NCI-H460 (cell line): ENCODE measurements around the gene FNBP1L. TPM values are rescaled to one million over a fixed set of nuclear protein-coding genes. Genes with fewer than 3 reads are reported as not detected.
"Not testable (repeated sequence)": the region's sequence is repeated elsewhere in the genome, so short reads cannot be mapped to it uniquely, and the experiment has no call there.

ENCODE experiments used
- DNase-seq: peaks from one replicate; pipeline ENCODE4 v3.0.0-alpha.2; 2016; ENCODE audit warnings: low read depth; ENCODE audit errors: extremely low read depth
- total RNA-seq: library from RNA; depleted of rRNA; stranded (reverse); fragments of >200 nt; shearing (Covaris generic); gene quantifications from 2 replicates; pipeline ENCODE4 v1.2.3, GENCODE V29; 2014

FNBP1L gene
- total RNA-seq, 1 experiment from 2014 or later: 24.4 TPM

DNA sequence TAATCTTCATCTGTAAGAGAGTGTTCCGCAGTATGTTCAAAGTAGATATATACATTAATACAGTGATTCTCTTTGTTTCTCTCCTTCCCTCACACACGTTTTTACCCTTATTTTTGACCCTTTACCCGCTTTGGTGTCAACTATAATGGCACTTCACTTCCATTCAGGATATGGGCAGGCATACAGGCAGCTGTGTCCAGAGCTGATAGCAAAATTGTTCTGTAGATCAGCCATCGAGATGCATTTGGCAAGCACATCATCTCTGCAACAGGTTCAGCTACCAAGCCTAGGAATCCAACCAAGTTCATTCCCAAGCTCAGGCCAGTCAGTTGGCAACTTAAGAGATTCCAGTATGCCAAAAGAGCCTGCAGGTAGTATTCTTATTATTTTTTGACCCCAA lies 74.8 kb downstream of the FNBP1L start:
- DNase-seq: no peak

DNA sequence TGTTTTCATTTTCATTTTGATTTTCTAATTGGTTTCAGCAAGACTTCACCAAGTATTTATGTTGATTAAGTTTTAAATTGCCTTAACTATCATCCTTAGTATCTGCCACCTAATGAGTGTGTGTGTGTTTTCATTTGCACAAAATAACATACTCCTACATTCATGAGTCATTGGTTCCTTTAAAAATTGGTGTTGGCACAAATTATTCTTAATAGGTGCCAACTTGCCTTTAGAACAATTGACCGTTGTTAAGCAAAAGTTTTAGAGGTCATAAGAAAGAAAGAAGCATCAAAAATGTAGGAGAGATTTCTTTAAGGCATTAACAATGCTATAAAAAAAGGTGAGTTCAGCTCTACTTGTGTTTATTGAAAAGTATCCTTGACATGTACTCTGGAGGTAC lies 77.5 kb downstream of the FNBP1L start:
- DNase-seq: no peak

DNA sequence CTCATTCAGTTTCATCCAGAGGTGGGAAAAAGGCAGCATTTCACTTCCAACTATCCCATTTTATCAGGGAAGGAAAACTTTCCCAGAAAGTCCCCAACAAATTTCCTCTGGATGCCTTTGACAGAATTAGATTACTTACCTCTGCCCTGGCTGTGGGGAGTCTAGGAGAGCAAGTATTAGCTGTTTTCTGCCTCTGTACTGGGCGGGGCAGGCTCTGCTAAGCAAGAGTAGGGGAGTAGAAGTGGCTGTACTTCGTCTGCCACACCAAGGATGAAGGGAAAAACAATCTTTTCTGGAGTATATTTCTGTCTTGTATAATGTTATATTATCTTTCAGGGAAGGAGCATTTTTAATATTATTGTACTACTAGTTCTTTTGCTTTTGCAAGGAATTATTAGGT lies 78.5 kb downstream of the FNBP1L start:
- no peak for DNase-seq

DNA sequence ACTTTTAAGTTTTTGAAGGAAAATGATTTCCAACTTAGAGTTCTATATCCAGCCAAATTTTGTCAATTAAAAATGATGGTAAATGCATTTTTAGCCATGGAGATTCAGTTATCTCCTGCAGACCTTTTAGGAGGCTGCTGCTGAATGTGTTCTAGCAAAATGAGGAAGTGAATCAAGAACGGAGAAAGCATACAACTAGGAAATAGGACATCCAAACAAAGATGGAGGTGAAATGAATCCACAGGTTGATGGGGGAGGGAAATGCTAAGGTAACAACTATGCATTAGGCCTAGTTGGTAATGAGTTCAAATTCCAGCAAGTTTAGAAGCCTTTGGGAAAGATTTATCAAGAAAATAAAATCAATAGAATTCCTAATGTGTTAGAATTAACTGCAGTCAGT lies 80.5 kb downstream of the FNBP1L start:
- DNase-seq: no peak

DNA sequence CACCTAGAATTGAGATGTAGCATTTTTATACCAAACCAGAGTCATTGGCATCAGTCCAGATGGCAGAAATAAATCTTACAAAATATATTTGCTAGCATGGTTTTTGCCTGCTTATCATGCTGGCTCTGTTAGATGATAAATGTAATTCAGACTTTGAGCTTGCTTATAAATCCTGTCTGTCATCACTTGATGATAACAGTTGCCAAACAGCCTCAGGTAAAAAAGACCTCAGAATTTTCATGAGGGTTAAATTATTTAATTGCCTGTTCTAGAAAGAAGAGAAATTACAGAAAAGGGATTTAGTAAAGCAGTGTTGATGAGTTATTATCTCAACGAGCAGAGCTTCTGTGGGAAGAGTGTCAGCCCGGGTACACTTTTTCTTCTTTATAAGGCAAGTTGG lies 83.3 kb downstream of the FNBP1L start:
- no peak for DNase-seq

DNA sequence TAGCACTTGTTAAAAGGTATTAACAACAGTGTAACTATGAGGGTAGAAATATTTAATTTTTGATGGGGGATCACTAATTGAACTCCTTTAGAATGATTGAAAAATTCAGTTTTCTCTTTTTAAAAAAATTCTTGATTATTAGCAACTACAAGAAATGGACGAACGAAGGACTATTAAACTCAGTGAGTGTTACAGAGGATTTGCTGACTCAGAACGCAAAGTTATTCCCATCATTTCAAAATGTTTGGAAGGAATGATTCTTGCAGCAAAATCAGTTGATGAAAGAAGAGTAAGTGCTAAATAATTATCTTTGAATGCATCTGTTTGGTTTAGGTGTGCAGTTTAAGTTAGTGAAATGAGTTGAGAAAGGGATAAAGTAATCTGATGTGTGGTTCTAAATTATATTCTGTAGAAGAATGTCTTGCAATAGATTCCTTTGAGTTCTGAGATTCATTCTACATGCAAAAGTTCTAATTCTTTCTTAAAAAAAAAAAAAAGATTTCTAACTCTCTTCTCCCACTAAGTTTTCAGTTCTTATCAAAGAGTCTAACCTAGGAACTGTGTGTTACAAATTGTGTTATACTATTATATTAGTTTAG lies 85.0 kb downstream of the FNBP1L start:
- DNase-seq: no peak

DNA sequence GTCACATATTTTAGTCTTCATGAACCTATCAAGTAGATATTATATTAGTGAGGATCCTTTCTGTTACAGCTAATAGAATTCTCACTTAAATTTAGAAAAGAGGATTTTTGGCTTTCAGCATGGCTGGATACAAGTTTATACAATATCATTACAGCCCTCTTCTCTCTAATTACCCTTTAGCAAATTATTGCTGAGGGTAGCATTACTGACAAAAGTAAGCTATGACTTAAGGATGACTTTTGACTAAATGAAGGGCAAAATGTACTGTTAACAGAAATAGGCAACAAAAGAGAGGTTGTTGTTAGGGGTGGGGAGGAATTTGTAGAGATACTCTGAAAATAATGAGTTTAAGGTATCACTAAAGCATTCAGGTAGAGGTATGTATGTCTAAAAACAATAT lies 85.8 kb downstream of the FNBP1L start:
- no peak for DNase-seq

DNA sequence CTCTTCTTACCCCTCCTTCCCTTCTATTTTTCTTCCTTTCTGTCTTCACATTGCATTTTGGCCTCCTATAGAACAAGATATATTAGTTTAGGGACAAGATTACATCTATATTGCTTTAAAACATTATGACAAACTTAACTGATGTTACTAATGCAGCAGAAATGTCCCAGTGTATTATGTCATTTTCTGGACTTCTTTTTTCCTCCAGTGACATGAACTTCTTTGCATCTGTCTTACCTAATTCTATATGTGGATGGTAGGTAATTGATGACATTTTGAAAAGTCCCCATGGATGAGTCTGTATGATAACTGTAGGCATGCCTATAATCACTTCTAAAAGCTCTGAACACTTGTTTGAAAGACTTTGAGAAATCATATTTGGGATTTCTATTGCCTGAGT lies 89.5 kb downstream of the FNBP1L start:
- DNase-seq: no peak

DNA sequence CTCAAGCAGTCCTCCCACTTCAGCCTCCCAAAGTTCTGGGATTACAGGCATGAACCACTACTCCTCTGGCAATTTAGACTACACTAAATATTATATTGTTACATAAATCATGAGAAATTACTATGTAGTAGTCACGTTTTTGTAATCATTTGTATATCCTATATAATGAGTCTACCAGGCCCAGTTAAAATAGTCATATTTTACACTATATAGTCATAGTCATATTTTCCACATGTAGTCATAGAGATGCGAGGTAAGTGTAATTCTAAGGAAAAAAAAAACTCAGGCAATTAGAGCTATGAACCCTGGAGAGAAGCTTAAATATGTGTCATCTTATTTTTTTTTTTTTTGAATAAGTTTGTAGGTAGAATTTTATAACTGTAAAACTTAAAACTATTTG lies 90.0 kb downstream of the FNBP1L start:
- DNase-seq: no peak

DNA sequence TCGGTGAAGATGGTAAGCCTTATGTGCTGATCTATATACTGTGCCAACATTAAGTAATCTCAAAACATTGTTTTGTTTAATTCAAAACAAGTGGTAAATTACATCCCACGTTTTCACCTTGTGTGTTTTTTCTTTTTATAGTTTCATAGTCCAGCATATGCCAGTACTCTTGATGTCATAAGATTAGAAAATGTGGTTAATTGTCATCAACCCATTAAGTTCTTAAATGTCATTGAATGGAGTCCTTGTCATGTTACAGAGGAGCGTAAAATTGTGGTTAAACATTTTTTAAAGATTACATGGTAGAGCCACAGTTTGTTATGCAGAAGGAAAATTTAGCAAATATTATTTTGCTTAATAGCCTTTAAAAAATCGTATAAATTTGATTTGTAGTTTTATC lies 93.1 kb downstream of the FNBP1L start:
- DNase-seq: no peak

DNA sequence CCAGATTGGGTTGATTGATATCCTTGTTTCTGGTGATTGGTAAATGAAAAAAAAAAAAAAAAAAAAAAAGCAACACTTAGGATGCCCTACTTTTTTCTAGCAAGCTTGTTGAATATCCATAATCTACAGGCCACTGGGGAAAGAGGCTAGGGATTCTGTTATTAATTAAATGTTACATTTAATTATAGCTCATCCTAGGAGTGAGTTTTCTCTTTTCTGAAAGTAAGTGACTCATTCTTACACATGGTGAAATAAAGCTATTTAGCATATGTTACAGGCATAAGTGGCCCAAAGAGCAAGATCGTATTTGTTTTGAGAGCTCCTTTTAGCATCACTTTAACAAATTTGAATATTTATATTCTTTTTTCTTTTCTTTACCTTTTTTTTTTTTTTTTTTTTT lies 94.5 kb downstream of the FNBP1L start:
- no peak for DNase-seq

DNA sequence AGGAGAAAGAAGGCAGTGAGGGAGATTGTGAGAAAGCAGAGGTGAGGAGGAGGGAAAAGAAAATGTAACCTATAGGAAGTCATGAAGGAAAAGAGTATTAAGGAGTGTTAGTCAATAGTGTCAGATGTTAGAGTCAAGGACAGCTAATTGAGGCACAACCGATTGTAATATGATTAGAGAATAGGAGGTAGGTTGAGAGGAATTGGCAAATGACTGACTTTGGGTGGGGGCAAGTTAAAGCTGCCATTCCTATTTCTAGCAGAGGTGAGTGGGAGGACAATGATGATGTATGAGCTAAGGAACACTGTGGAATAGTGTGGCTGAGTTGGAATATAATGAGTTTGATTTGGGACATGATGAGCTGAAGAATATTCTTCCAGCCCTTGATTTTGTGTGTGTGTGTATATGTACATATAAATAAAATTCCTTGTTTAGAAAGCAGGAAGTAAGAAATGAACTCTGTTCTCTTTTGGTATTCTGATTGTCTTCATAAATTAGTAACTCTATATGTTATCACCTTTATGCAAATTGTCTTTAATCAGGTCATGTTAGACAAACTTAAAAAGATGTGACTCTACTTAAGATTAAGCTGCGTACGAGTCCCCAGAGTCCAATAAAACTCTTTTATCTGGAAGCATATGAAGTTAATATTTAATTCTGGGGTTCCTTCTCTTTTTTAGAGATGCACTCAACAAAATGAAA lies 98.4 kb downstream of the FNBP1L start:
- DNase-seq: no peak

DNA sequence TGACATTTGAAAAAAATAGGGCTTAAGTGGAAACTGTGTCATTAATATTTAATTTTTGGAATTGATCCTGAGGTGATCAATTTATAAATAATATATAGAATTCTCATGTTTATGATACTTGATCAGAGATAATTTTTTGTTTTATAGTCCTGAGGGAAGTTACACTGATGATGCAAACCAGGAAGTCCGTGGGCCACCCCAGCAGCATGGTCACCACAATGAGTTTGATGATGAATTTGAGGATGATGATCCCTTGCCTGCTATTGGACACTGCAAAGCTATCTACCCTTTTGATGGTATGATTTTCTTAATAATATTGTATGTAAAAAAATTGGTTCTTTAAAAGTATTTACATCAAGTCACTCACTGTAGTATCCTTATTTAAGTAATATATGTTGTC lies 101.2 kb downstream of the FNBP1L start:
- DNase-seq: no peak

DNA sequence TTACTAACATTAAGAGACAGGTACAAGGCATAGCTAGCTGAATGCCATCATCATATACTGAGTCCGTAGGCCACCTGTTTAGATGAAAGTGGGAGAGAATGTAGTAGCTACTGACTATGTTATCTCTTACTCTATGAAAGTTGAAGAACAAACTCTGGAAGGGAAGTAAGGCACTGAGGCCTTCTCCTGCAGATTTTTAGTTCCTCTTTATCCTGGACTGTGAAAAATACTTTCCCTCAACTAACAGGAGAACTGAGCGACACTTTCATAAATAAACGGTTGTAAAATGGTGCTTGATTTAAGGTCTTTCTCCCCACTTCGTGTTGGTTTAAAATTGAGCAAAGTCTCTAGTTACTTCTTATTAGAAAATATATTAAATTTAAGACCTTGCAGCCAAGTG lies 101.9 kb downstream of the FNBP1L start:
- no peak for DNase-seq

DNA sequence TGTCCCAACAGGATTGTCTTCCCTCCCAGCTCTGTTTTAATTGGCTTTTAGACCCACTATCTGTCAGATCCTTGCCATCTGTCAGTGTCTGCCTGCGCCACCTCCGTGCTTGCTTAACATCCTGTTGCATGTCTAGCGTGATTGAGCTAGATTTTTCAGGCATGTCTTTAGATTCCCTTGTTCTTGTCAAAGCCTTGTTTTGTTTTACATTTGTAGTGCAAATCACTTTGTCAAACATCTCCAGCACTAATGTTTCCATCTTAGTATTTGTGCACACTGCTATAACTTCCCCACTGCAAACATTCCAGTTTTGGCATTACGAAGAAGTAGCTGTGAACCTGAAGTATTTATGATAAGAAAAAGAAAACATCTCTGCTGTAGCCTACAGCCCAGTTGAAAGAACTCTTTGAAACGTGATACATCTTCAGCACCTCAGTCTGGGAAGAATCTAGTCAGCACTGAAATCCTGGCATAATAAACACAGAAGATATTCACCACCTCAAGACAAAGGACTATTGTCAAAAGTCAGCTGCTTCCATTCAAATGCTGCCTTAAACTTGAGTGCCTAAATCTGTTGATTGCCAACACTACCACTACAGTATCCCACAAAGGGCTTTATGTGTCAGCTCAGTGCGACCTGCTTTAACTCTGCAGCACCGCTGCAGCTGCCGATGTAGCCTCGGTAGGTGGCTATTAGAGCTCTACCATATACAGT lies 105.0 kb downstream of the FNBP1L start:
- DNase-seq: peak; percentile 43

DNA sequence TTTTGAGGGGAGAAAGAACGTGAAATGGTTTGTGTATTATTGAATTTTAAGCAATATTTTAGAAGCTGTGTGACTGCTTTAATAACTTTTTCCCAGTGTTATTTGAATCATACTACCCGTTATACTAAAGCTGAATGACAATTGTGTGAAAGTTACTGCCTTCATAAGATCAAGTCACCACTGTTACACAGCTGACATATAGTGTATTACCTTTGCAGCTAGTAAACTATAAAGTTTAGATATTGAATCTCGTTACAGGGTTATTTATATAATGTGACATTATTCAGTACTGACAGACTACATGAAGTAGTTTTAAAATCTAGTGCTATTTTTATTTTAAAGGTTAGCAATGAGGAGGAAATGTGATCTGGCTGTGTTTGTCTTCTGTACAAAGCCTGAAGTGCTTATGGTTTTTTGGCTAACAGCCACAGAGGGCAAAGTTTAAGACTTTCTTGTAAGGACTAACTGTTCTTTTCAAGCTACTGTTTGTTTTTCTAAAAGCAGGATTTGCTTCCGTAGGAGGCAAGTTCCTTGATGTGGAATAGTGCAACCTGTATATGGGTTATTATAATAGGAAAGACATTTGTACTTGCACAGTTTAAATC lies 106.1 kb downstream of the FNBP1L start:
- DNase-seq: not testable (repeated sequence)

DNA sequence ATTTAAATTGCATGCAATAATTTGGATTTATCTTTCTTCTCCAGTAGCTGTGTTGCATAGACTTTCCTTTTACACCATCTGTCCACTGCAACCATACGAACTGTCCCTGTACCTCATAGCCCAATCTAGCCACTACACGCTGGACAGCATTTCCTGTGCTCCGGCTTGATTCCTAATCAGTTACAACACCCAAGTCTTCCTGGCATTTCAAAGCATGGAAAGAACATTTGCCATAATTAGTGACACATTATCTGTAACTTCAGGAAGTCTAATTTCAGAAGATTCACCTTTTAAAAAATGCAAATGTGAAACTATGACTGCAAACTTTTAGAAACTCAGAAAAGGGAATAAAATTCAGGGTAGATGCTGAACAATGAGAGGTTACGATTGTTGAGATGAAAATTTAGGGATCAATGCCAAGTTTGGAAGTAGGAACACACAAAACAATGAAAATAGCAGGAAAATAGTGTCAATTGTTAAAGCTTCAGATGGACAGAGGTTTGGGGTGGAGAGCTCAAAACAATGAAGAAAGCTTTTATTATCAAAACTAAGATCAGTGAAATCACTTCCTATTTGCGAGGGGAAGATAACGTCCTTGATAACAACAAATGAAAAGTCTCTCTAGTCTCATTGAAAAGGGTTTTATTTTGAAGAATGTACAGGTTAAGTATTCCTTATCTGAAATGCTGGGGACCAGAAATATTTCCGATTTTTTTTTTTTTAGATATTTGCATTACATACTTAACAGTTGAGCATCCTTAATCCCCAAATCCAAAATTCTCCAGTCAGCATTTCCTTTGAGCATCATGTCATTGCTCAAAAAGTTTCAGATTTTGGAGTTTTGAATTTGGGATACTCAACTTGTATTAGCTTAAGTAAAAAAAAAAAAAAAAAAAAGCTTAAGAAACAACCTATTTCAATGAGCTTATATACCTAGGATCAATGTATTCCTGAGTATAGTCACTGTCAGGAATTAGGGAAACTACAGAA lies 107.3 kb downstream of the FNBP1L start:
- DNase-seq: no peak

DNA sequence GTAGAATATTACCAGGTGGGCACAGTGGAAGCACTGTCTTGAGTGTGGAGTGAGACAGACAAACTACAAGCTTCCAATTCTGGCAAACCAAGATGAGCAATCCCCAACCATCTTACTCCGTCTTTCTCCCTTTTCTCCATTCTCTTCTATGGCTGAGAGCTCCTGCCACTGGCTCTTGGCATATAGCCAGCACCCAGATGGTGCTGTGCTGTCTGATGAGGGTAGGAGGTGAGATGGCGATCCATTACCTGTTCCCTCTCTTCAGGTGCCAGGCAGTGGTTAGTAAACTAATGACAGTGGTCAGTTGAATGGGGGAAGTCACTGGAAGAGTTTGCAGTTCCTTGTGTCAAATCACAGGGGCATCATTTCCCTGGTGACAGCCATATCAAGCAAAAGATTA lies 108.4 kb downstream of the FNBP1L start:
- DNase-seq: no peak

DNA sequence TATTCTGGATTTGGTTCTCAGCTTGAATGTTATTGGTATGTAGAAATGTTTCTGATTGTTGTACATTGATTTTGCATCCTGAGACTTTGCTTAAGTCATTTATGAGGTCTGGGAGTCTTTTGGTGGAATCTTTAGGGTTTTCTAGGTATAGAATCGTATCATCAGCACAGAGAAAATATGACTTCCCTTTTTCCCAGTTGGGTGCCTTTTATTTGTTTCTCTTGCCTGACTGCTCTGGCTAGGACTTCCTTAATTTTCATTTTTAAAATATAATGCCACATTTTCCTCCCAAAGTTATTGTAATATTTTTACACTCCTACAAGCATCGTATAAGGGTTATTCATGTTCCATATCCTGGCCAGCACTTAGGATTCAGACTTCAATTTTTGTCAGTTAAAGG lies 111.1 kb downstream of the FNBP1L start:
- no peak for DNase-seq

DNA sequence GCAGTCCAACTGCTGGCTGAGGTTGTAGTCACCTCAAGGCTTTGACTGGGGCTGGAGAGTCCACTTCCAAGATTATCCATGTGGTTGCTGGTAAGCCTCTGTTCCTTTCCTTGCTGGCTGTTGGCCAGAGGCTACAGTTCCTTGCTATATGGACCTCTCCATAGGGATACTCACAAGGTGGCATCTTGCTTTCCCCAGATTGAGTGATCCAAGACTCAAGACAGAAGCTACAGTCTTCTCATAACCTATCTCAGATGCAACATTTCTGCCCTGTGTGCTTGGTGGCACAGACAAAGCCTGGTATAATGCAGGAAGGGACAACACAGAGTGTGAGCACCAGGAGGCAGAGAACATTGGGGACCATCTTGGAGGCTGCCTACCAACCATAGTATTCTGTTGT lies 111.8 kb downstream of the FNBP1L start:
- no peak for DNase-seq
